Kidney capillary endothelial cell (primary cell): Measurements from ENCODE around the gene NUP188.

Experiments used
- DNase-seq: peaks from one replicate; pipeline ENCODE4 v3.0.0-alpha.2; 2018; ENCODE audit warnings: low spot score

NUP188 gene

DNA sequence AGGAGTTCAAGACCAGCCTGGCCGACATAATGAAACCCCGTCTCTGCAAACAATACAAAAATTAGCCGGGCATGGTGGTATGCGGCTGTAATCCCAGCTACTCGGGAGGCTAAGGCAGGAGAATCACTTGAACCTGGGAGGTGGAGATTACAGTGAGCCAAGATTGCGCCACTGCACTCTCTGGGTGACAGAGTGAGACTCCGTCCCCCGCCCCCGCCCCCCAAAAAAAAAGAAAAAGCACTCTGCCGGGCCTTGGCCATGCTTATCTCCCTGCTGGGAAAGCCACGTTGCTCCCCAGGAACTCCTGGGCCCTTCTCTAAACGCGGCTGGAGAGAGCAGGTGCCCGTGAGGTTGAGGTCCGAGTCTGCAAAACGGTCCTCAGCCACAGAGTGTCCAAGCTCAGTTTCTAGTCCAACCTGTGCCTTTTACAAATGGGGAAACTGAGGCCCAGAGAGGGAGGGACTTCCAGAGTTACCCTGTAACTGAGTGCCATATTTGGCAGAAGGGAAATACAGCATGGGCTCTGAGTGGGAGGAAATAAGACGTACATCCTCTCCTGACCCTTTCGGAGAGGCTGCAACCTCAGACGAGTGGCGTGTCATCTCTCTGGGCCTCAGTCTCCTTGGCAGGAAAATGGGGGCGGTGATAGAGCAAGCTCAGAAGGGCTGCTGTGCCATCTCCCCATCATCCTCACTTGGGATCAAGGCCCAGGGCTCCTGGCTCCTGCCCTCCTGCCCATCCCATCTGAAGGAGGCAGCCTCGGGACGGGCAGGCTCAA, 33.3 kb upstream of the NUP188 start:
- DNase-seq, result no peak

DNA sequence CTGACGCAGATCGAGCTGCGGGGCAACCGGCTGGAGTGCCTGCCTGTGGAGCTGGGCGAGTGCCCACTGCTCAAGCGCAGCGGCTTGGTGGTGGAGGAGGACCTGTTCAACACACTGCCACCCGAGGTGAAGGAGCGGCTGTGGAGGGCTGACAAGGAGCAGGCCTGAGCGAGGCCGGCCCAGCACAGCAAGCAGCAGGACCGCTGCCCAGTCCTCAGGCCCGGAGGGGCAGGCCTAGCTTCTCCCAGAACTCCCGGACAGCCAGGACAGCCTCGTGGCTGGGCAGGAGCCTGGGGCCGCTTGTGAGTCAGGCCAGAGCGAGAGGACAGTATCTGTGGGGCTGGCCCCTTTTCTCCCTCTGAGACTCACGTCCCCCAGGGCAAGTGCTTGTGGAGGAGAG, 31.3 kb upstream of the NUP188 start:
- no peak for DNase-seq

DNA sequence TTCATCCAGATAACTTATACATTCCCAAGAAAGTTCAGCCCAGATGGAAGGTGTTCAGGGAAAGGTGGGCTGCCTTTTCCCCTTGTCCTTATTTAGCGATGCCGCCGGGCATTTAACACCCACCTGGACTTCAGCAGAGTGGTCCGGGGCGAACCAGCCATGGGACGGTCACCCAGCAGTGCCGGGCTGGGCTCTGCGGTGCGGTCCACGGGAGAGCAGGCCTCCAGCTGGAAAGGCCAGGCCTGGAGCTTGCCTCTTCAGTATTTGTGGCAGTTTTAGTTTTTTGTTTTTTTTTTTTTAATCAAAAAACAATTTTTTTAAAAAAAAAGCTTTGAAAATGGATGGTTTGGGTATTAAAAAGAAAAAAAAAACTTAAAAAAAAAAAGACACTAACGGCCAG, 30.8 kb upstream of the NUP188 start:
- DNase-seq, result no peak

DNA sequence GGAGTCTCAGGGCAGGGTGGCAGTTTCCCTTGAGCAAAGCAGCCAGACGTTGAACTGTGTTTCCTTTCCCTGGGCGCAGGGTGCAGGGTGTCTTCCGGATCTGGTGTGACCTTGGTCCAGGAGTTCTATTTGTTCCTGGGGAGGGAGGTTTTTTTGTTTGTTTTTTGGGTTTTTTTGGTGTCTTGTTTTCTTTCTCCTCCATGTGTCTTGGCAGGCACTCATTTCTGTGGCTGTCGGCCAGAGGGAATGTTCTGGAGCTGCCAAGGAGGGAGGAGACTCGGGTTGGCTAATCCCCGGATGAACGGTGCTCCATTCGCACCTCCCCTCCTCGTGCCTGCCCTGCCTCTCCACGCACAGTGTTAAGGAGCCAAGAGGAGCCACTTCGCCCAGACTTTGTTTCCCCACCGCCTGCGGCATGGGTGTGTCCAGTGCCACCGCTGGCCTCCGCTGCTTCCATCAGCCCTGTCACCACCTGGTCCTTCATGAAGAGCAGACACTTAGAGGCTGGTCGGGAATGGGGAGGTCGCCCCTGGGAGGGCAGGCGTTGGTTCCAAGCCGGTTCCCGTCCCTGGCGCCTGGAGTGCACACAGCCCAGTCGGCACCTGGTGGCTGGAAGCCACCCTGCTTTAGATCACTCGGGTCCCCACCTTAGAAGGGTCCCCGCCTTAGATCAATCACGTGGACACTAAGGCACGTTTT, 30.2 kb upstream of the NUP188 start:
- DNase-seq, result no peak

DNA sequence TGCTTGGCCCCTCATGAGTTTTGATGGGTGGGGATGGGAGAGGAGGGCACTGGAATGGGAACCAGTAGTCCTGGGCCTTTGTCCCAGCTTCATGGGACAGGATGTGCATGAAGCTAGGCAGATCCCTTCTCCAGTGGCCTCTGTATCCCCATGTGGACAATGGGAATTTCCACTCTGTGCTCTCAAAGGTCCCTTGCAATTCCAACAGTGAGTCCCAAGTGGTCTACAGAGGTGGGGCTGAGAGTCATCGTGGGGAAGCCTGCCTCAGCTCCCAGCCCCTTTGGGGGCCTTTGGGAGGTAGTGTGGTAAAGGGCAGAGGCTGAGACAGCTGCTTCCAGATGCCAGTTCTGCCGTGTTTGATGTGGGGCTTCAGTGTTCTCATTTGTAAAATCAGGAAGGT, 28.6 kb upstream of the NUP188 start:
- DNase-seq, result no peak

DNA sequence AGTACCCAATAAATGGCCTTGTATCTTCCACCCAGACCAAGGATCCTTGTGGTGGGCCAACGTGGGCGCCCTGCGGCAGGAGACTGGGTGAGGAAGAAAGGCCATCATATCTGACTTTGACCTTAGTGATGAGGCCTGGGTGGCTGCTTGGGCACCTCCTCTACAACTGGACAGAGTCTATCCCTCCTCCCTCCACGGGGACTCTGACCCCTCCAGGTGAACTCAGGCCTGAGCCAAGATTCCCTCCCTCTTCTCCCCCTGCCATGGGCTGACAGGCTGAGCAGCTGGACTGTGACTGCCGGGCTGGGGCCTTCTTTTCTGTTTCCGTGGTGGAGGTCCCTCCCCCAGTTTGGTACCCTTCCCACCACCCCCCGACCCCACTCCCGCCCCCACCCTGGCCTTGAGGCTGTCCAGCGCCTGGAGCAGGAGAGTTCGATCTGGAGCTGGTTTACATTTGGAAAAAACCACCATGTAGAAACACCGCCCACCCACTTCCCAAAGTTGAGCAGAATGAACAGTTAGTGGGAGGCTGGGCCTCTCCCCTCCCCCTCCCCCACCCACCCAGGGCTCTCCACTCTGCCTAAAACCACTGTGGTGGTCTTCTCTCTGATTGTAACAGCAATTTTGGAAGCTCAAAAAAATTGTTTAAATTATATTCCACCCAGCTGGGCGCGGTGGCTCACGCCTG, 28.0 kb upstream of the NUP188 start:
- DNase-seq, result no peak

DNA sequence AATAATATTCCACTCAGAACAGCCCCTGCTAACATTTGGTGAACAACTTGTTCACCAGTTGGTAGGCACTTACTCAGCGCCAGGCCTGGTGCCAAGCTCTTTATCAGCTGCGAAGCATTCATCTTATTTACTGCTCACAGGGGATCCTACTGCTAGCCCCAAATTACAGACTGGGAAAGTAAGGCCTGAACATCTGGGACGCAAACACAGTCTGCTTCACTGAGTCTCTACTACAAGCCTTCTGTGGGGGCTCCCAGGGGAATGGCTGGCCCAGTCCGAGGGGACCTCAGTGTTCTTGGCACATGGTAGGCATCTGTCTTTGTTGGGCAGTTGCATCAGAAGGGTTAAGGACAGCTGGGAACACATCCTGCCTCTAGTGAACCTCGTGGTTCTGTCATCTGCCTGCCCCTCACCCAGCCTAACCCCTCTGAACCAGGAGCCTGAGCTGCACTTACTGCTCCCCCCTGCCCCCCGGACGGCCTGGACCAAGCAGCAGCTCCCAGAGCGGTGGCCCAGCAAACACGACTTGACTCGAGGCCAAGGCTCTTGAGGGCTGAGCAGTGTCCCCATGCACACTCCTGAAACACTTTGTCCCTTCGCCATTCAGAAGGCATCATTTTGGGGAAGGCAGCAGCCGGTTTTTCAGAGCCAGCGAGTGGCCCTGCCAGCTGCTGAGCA, 27.0 kb upstream of the NUP188 start, which contains the start of gene PHYHD1:
Gene PHYHD1 (plus strand): TSS at position 602 of the 678 bp plus-strand sequence. CDS start 1,342 bp downstream, outside the sequence.
- no peak for DNase-seq

DNA sequence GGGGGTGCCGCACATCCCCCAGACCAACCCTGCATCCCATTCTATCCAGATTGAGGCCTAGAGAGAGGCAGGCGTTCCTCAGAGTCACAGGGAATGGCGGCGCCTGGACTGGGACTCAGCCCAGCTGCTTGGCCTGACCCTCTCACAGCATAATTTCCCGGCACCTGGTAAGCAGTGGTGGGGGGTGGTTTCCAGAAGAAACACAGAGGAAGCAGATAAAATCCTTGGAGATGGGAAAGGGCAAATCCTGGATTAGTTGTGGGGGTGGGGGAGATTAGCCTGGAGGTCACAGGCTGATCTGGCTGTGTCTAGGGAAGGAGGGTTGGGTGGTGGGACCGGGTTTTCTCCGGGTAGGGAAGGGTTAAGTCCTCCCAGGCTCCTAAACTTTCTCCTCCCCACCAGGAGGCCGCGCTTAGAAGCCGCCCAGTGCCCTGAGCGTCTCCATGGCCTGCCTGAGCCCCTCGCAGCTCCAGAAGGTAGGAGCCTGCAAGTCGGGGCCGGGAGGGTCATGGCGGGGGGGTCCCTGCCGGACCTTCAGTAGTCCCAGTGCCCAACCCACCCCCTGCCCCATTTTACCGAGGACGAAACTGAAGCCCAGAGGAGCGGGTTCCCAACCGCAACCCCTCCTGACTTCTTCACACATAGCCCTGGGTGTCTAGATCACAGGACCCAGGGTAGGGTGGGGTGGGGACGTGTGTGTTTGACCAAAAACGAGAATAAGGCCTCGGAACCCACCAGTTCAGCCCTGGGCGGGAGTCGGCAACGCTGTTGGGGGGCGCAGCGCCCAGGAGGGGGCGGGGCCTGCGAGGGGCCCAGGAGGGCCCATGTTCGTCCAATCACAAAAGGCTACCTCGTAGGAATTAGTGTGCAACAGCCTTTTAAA, 25.4 kb upstream of the NUP188 start:
- DNase-seq, result no peak

DNA sequence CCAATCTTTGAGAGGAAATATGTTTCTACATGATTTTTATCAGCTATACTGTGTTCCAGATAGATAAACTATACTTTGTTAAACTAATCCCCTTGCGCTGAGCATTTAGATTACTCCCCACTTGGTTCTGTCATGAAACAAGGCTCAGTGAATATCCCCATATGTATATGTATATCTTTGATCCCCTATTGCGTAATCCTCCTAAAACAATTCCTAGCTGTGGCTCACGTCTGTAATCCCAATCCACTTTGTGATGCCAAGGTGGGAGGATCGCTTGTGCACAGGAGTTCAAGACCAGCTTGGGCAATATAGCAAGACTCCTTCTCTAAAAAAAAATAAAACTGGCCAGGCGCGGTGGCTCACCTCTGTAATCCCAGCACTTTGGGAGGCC, 24.0 kb upstream of the NUP188 start:
- DNase-seq, result no peak

DNA sequence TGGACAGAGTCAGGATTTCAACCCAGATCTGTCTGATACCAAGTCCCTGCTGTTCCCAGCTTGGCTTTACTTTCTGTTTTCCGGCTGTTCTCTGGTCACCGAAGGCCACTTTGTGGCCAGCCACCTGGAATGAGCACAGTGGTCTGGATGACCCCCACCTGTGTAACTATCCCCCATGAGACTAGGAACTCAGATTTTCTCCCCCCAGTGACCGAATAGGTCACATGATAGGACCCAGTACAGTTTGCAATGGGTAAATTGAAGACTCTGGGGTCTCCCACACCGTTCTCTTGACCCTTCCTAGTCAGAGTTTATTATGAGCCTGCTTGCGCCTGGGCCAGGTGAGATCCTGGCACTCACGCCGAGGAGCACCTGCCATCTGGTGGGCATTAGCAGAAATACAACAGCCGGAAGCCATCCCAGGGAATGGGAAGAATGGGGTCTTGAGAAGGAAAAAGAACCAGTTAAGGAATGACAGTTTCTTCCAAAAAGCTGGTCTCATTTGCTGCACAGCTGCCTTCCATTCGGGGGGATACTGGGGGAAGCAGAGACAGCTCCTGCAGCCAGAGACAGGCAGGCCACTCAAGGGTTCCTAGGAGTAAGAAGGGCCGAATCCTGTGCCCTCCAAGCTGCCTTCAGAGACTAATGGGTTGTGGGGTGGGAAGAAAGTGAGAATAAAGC, 19.6 kb upstream of the NUP188 start:
- peak; percentile 50 for DNase-seq

DNA sequence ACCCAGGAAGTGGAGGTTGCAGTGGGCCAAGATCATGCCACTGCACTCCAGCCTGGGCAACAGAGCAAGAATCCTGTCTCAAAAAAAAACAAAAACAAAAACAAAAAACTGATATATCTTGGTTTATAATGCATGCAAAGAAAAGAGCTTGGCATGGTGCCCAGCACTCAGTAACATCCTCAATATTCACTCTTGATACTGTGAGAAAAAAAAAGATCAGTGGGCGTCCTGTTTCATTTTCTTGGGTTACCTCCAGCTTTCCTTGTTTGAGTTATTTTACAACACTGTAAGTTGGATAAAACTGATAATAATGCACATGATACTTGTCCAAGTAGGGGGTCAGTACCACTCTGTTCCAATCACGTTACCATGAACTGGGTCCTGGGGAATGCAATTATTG, 18.9 kb upstream of the NUP188 start:
- no peak for DNase-seq

DNA sequence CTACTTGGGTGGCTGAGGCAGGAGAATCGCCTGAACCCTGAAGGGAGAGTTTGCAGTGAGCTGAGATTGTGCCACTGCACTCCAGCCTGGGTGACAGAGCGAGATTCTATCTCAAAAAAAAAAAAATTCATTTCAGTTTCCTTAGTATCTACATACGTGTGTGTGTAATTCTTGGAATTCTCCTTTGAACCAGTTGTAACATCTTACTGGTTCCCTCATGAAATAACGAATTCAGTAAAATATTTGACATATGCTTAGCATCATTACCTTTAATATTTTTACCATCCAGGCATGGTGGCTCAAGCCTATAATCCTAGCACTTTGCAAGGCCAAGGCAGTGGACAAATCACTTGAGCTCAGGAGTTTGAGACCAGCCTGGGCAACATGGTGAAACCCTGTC, 17.9 kb upstream of the NUP188 start:
- DNase-seq, result no peak

DNA sequence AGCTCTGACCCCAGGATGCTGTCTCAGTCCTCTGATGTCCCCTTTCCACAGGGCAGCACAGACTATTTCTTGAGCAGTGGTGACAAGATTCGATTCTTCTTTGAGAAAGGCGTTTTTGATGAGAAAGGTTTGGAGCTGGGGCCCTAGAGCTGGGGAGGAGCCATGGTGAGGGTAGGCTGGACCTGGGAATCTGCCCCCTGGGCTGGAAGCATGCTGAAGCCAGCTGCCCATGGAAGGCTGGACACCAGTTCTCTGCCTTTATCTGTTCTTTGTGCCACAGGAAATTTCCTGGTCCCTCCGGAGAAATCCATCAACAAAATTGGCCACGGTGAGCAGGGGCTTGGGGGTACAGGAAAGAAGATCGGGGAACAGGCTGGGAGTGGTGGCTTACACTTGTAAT, 13.8 kb upstream of the NUP188 start:
- no peak for DNase-seq

DNA sequence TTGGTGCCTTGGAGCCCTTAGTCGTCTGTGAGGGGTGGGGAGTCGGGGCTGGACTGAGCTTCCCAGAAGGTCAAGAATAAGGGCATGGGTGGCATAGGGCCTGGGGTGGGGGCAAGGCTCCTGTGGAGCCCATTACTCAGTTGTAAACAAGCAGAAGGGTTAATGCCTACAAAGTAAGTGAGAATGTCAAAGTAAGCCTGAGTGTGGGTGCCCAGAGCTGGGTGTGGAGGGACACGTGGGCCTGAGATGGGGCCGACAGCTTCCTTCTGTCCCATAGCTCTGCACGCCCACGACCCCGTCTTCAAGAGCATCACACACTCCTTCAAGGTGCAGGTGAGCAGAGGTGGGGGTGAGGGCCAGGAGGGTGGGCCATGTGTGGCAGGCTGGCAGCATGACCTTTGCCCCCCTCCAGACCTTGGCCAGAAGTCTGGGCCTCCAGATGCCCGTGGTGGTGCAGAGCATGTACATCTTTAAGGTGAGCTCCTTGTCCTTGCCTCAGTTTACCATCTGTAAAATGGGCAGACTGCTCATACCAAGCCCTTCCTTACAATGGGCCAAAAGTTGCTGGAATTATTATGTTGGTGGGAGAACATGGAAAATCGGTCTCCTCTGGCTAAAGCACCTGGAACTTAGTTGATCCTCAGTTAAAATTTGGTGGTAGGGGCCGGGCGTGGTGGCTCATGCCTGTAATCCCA, 11.2 kb upstream of the NUP188 start:
- DNase-seq, result no peak

DNA sequence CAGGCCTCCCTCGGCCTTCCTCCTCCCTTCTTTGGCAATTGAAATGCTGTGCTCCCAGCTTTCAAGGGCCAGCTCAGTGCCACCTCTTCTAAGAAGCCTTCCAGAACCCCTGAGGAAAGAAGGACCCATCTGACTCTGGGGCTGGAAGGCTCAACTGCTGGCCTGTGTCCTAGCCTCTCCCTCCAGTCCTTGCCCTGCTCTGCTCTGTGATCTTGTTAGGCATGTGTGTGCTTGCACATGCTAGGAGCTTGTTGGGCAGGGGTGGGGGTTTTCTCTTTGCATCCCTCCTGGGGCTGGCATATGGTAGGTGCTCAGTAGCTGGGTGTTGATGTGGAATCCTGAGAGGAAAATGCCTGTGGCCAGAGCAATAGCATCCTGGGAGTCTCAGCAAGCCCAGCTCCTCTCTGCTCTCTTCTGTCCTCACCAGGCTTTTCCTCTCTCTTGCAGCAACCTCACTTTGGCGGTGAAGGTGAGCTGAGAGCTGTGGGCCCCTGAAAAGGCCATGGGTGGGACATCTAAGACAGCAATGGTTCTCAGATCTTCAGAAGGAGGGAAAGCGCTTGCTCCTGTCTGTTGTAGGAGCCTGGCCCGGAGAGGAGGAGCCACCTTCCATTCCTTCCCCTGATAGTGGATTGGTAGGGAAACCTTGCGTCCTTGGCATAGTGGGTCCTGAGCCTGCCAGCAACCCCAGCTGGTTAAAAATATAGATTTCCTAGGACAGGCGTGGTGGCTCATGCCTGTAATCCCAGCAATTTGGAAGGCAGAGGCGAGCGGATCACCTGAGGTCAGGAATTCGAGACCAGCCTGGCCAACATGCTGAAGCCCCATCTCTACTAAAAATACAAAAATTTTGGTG, 10.0 kb upstream of the NUP188 start:
- DNase-seq, result no peak

DNA sequence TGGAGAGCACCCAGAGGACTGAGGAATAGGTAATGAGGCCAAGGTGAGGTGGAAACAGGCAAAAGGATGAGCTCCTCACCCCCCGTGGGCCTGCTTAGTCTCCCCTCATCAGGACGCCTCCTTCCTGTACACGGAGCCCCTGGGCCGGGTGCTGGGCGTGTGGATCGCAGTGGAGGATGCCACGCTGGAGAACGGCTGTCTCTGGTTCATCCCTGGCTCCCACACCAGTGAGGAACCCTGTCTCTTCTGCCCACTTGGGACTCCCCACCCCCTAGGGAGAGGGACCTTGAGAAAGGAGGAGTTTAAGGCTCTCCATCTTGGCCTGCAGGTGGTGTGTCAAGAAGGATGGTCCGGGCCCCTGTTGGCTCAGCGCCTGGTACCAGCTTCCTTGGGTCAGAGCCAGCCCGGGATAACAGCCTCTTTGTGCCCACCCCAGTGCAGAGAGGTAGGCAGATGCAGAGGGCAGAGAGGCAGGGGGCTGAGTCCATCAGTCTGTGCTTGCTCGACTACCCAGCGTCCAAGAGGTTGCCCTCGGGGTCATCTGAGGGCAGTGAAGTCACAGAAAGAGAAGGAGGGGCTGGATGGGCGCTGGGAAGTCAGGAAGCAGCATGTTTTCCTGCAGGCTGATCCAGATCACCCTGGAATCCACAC, 7.1 kb upstream of the NUP188 start:
- DNase-seq, result peak; percentile 33

DNA sequence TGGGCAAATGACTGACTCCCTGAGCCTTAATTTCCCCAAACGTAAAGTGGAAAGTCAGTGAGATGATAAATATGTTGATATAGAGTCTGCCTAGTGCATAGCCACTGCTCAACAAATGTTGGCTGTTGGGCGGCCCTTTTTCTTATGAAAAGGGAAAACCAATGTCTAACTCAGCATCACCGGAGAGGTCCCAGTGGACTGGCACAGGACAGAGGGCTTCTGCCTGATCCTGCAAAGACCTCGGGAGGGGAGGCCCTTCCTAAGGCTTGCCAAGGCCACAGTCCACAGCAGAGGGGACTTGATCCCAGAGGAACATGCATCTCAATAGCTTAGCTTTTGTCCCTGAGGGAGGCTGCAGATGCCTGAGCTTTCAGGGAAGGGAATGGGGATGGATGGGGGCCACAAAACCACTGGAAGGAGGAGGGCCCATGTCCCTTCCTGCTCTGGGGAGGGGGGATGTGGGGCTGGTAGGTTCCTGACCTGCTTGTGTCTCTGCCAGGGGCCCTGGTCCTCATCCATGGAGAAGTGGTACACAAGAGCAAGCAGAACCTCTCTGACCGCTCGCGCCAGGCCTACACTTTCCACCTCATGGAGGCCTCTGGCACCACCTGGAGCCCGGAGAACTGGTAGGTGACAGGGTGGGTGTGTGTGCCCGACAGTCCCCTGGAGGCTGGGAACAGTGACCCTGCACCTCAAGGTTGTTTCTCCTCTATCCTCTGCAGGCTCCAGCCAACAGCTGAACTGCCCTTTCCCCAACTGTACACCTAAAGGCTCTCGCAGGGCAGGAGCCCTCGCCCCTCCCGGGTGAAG, 6.3 kb upstream of the NUP188 start:
- DNase-seq, result no peak
